ENCODE measurements around the gene GRAMD2B.

DNA sequence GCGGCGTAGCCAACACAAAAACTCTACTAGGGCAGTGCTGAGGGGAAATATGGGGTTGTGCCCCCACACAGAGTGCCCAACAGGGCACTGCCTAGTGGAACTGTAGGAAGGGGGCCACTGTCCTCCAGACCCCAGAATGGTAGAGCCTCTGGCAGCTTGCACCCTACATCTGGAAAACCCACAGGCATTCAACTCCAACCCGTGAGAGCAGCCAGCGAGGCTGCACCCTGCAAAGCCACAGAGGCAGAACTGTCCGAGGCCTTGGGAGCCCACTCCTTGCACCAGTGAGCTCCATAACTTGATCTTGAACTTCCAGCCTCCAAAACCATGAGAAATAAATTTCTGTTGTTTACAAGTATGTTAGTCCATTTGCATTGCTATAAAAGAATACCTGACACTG lies 27.7 kb downstream of the GRAMD2B start:
- TF ChIP-seq, protein P1, sequence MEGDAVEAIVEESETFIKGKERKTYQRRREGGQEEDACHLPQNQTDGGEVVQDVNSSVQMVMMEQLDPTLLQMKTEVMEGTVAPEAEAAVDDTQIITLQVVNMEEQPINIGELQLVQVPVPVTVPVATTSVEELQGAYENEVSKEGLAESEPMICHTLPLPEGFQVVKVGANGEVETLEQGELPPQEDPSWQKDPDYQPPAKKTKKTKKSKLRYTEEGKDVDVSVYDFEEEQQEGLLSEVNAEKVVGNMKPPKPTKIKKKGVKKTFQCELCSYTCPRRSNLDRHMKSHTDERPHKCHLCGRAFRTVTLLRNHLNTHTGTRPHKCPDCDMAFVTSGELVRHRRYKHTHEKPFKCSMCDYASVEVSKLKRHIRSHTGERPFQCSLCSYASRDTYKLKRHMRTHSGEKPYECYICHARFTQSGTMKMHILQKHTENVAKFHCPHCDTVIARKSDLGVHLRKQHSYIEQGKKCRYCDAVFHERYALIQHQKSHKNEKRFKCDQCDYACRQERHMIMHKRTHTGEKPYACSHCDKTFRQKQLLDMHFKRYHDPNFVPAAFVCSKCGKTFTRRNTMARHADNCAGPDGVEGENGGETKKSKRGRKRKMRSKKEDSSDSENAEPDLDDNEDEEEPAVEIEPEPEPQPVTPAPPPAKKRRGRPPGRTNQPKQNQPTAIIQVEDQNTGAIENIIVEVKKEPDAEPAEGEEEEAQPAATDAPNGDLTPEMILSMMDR (tag by site-specific recombination; IDR thresholded peaks at IDR 0.05): no peak
- TF ChIP-seq, protein P2, sequence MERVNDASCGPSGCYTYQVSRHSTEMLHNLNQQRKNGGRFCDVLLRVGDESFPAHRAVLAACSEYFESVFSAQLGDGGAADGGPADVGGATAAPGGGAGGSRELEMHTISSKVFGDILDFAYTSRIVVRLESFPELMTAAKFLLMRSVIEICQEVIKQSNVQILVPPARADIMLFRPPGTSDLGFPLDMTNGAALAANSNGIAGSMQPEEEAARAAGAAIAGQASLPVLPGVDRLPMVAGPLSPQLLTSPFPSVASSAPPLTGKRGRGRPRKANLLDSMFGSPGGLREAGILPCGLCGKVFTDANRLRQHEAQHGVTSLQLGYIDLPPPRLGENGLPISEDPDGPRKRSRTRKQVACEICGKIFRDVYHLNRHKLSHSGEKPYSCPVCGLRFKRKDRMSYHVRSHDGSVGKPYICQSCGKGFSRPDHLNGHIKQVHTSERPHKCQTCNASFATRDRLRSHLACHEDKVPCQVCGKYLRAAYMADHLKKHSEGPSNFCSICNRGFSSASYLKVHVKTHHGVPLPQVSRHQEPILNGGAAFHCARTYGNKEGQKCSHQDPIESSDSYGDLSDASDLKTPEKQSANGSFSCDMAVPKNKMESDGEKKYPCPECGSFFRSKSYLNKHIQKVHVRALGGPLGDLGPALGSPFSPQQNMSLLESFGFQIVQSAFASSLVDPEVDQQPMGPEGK (tag by site-specific recombination; IDR thresholded peaks at IDR 0.05): no peak
- no peak for TF ChIP-seq ZNF121 (tag by site-specific recombination; IDR thresholded peaks at IDR 0.05)

Measured in HEK293 (cell line).